ENCODE results near the gene KCNMA1.

- TF ChIP-seq, protein P1, sequence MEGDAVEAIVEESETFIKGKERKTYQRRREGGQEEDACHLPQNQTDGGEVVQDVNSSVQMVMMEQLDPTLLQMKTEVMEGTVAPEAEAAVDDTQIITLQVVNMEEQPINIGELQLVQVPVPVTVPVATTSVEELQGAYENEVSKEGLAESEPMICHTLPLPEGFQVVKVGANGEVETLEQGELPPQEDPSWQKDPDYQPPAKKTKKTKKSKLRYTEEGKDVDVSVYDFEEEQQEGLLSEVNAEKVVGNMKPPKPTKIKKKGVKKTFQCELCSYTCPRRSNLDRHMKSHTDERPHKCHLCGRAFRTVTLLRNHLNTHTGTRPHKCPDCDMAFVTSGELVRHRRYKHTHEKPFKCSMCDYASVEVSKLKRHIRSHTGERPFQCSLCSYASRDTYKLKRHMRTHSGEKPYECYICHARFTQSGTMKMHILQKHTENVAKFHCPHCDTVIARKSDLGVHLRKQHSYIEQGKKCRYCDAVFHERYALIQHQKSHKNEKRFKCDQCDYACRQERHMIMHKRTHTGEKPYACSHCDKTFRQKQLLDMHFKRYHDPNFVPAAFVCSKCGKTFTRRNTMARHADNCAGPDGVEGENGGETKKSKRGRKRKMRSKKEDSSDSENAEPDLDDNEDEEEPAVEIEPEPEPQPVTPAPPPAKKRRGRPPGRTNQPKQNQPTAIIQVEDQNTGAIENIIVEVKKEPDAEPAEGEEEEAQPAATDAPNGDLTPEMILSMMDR (conservative IDR thresholded peaks at IDR 0.05; ENCODE audit: low read depth, low read length), result no peak
- TF ChIP-seq EZH2 (IDR thresholded peaks at IDR 0.05; ENCODE audit: low read length, unreplicated experiment) (no peak), EZH2phosphoT487 (IDR thresholded peaks at IDR 0.05; ENCODE audit: borderline replicate concordance, low read length) (no peak)
These were observed 190.9 kb downstream of the KCNMA1 start for GRCh38 chr10:77446700-77447099.

Data from PC-3 (cell line).